ENCODE measurements around the gene HOXA10. TPM values are rescaled to one million over a fixed set of nuclear protein-coding genes. Genes with fewer than 3 reads are reported as not detected.

HOXA10 gene
- polyA plus RNA-seq, 3 donors from 2014 or later, result 4.2 to 17.3 (median 6.2) TPM

GRCh38 chr7:27129729-27130539 lies 44.2 kb downstream of the HOXA10 start:
- Mint-ChIP-seq H3K4me1 (peaks cover 6% of the 10 kb centered on the region in 2 donors), H3K27ac (peak overlapping the region in 1 of 6 donors; percentile 34), H3K9me3 (no peaks in the 10 kb centered on the region), H3K36me3 (peaks cover 0 to under 1% (median 0%) of the 10 kb centered on the region in 3 donors), H3K27me3 (ENCODE audit: low read depth in 3 of 3) (peaks cover 2 to 15% (median 11%) of the 10 kb centered on the region in 3 donors), H3K4me3 (peak overlapping the region; percentile 39 to 70 (median 56))
- DNase-seq, result peak; percentile 10 to 56 (median 39)

DNA sequence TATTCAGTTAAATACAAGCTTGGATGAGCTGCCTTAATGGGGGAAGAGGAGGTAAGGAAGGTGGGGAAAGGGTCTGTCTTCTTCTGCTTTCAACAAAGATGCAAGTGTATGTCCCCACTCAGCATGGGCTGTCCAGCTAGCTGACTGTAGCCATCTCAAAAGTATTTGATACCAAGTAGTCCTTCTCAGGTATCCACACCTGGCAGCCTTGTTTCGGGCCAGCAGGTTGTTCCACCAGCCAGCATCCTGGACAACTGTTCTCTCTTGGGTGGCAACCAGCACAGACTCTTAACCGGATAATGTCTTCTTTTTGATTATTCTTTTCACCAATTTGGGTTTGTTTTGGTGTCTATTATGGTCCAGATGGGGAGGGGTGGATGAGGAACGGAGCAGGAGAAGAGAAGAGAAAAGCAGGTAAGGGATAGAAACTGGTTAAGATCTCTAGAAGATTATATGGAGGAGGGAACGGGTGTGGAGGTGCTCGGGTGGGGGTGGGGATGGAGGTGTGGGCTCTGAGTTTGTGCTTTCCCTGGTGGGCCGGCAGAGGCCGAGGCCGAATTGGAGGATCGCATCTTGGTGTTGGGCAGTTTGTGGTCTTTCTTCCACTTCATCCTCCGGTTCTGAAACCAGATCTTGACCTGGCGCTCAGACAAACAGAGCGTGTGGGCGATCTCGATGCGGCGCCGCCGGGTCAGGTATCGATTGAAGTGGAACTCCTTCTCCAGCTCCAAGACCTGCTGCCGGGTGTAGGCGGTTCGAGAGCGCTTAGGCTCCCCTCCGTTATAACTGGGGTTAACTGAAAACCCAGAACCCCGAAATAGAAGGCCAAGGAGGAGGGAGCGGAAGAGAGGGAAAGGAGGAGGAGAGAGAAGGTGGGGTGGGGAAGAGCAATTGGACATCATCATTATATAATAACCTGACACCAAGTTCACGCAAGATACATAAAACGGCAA lies 45.1 kb downstream of the HOXA10 start:
- no peaks in the 10 kb centered on the region for H3K9me3 Mint-ChIP-seq

DNA sequence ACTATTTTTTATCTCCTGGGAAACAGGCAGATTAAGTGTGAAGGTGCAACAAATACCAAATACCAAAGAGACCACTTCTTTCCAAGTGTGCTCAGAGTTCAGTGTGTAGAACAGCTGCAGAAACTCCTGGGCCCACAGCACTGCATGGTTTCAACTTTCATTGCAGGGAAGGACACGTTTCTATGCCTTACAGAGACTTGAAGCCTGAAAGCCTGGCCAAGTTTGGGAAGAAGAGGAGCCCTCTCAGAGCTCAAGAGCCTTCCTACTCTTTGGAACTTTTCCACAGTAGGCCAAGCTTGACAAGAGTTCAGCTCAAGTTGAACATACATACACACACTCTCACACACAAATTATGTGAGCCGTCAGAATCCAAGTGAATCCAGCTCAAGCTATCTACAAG lies 46.1 kb downstream of the HOXA10 start:
- peaks cover 0 to 7% (median 0%) of the 10 kb centered on the region in 3 donors for H3K36me3 Mint-ChIP-seq
- H3K27me3 Mint-ChIP-seq (ENCODE audit: low read depth in 3 of 3), result peaks cover 1 to 15% (median 13%) of the 10 kb centered on the region in 3 donors
- no peak overlapping the region for H3K27ac Mint-ChIP-seq
- peaks cover 6% of the 10 kb centered on the region in 2 donors for H3K4me1 Mint-ChIP-seq
- DNase-seq, result no peak
- no peaks in the 10 kb centered on the region for H3K9me3 Mint-ChIP-seq
- peak overlapping the region in 1 of 5 donors; percentile 70 for H3K4me3 Mint-ChIP-seq

More for the DNA sequence above, 45.1 kb downstream of the HOXA10 start:
- no peak for DNase-seq
- Mint-ChIP-seq H3K27ac (peak overlapping the region in 1 of 6 donors; percentile 34), H3K4me1 (peaks cover 6% of the 10 kb centered on the region in 2 donors), H3K4me3 (peak overlapping the region; percentile 39 to 71 (median 56)), H3K36me3 (peaks cover 0 to 7% (median 0%) of the 10 kb centered on the region in 3 donors), H3K27me3 (ENCODE audit: low read depth in 3 of 3) (peaks cover 1 to 15% (median 11%) of the 10 kb centered on the region in 3 donors)

DNA sequence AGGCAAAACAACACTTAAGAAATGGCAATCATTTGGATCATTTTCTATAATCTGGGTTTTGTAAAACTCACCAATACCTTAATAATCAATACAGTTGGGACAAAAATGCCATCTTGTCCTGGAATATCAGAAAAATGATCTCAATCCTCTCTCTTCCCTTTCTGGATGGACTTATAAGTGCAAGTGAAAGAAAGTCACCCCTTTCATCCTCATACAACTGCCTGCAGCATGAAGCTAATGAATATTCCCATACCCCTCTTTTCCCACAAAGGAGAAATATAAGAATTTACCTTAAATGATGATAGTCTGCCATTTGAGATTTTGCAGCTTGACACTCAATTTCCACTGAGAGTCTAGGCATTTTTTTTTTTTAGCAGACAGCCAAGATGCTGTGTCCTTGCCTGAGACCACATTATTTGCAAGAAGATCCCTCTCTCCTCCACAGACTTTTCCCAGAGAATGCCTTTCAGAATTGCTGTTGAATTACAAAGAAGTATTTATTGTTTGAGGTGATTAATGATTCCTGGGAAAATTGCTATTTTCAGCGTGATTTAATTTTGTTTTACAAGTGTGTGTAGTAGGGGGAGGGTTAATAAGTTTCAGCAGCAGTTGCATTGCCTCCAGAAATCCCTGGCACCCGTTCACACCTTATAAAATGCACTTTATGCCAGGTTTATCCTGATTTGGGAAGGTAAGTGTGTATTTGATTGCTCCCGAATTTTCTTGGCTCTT lies 47.4 kb downstream of the HOXA10 start:
- H3K4me1 Mint-ChIP-seq, result peaks cover 6% of the 10 kb centered on the region in 2 donors
- H3K4me3 Mint-ChIP-seq, result no peak overlapping the region
- H3K27me3 Mint-ChIP-seq (ENCODE audit: low read depth in 3 of 3), result peaks cover 1 to 13% (median 12%) of the 10 kb centered on the region in 3 donors
- H3K27ac Mint-ChIP-seq, result no peak overlapping the region
- peaks cover 0 to 7% (median 1%) of the 10 kb centered on the region in 3 donors for H3K36me3 Mint-ChIP-seq
- H3K9me3 Mint-ChIP-seq, result no peaks in the 10 kb centered on the region
- DNase-seq, result no peak

DNA sequence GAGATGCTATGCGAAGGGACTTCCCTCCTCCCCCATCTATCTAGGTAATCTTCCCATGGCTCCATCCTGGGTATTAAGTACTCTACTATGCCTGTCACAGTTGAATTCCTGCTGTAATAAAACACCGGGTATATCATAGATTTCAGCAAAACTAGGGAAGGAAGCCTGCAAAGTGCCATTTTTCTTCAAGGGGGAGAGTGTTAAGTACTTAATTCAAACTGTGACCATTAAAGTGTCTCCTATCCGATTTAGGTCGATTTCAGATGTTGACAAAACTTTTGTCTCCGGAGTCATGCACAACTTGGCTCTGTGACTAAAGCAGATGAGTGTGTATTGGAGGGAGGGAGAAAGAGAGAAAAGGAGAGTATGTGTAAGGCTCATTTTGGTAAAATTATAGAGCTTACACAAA lies 48.1 kb downstream of the HOXA10 start:
- DNase-seq, result no peak
- H3K9me3 Mint-ChIP-seq, result no peaks in the 10 kb centered on the region
- H3K4me3 Mint-ChIP-seq, result no peak overlapping the region
- no peaks in the 10 kb centered on the region for H3K4me1 Mint-ChIP-seq
- H3K36me3 Mint-ChIP-seq, result peaks cover 0 to 7% (median 3%) of the 10 kb centered on the region in 3 donors
- no peak overlapping the region for H3K27ac Mint-ChIP-seq
- peaks cover 1 to 10% (median 9%) of the 10 kb centered on the region in 3 donors for H3K27me3 Mint-ChIP-seq (ENCODE audit: low read depth in 3 of 3)

- Mint-ChIP-seq H3K4me1 (no peaks in the 10 kb centered on the region), H3K27me3 (ENCODE audit: low read depth in 3 of 3) (peaks cover 1 to 8% (median 6%) of the 10 kb centered on the region in 3 donors), H3K4me3 (no peak overlapping the region), H3K36me3 (peaks cover 0 to 7% (median 3%) of the 10 kb centered on the region in 3 donors), H3K27ac (no peak overlapping the region), H3K9me3 (no peaks in the 10 kb centered on the region)
- no peak for DNase-seq
These were observed 49.0 kb downstream of the HOXA10 start for GRCh38 chr7:27124902-27125689.

- DNase-seq, result no peak
- H3K9me3 Mint-ChIP-seq, result no peaks in the 10 kb centered on the region
- no peak overlapping the region for H3K4me3 Mint-ChIP-seq
- no peak overlapping the region for H3K27ac Mint-ChIP-seq
- no peaks in the 10 kb centered on the region for H3K4me1 Mint-ChIP-seq
- H3K36me3 Mint-ChIP-seq, result peaks cover 0 to 7% (median 3%) of the 10 kb centered on the region in 3 donors
- H3K27me3 Mint-ChIP-seq (ENCODE audit: low read depth in 3 of 3), result peaks cover 1 to 6% (median 4%) of the 10 kb centered on the region in 3 donors
These were observed 49.8 kb downstream of the HOXA10 start for GRCh38 chr7:27124096-27124901.

GRCh38 chr7:27123477-27124053 lies 50.6 kb downstream of the HOXA10 start:
- H3K4me1 Mint-ChIP-seq, result no peaks in the 10 kb centered on the region
- no peak overlapping the region for H3K4me3 Mint-ChIP-seq
- H3K36me3 Mint-ChIP-seq, result peaks cover 0 to 7% (median 3%) of the 10 kb centered on the region in 3 donors
- no peak for DNase-seq
- H3K27ac Mint-ChIP-seq, result no peak overlapping the region
- H3K9me3 Mint-ChIP-seq, result no peaks in the 10 kb centered on the region
- H3K27me3 Mint-ChIP-seq (ENCODE audit: low read depth in 3 of 3), result peaks cover 1 to 6% (median 4%) of the 10 kb centered on the region in 3 donors

DNA sequence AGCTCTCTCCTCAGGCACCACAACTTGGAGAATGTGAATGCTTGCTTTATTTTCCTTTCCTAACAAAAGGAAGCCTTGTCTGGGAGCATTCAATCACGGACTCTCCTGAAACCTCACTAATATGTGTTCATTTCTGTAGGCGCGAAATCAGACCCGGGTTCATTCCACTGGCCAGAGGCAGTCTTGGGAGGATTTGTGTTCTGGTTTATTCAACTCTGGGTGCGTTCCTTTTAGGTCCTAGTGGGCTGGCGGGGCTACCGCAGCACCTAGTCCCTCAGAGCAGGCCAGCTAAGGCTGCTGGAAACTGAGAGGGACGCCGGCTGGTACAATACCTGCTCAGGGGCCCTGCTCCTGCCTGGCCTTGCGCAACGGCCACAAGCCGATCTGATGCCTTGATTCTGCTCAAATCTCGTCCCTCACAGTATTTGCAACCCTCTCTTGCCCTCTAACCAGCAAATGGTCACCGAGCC lies 51.1 kb downstream of the HOXA10 start:
- DNase-seq, result no peak
- H3K27me3 Mint-ChIP-seq (ENCODE audit: low read depth in 3 of 3), result peaks cover 1 to 6% (median 4%) of the 10 kb centered on the region in 3 donors
- peaks cover 0 to 7% (median 3%) of the 10 kb centered on the region in 3 donors for H3K36me3 Mint-ChIP-seq
- no peaks in the 10 kb centered on the region for H3K9me3 Mint-ChIP-seq
- no peak overlapping the region for H3K27ac Mint-ChIP-seq
- no peaks in the 10 kb centered on the region for H3K4me1 Mint-ChIP-seq
- H3K4me3 Mint-ChIP-seq, result no peak overlapping the region

- H3K4me3 Mint-ChIP-seq, result no peak overlapping the region
- H3K27ac Mint-ChIP-seq, result no peak overlapping the region
- DNase-seq, result no peak
- H3K9me3 Mint-ChIP-seq, result no peaks in the 10 kb centered on the region
- H3K4me1 Mint-ChIP-seq, result no peaks in the 10 kb centered on the region
- peaks cover 1 to 6% (median 4%) of the 10 kb centered on the region in 3 donors for H3K27me3 Mint-ChIP-seq (ENCODE audit: low read depth in 3 of 3)
- H3K36me3 Mint-ChIP-seq, result peaks cover 0 to 7% (median 3%) of the 10 kb centered on the region in 3 donors
These were observed 51.8 kb downstream of the HOXA10 start for GRCh38 chr7:27122077-27122910.

GRCh38 chr7:27121684-27122076 lies 52.4 kb downstream of the HOXA10 start:
- Mint-ChIP-seq H3K4me1 (no peaks in the 10 kb centered on the region), H3K27ac (no peak overlapping the region), H3K36me3 (peaks cover 0 to 7% (median 3%) of the 10 kb centered on the region in 3 donors), H3K4me3 (no peak overlapping the region), H3K9me3 (no peaks in the 10 kb centered on the region), H3K27me3 (ENCODE audit: low read depth in 3 of 3) (peaks cover 1 to 4% (median 3%) of the 10 kb centered on the region in 3 donors)
- DNase-seq, result no peak

Measured in immature natural killer cell (primary cell).